Activated T-helper 1 cell treated with anti-CD3 and anti-CD28 coated beads, Interleukin-12 subunit alpha, Interleukin-12 subunit beta, Interleukin-2, Interleukin-4 antibody, amounts not matched to agents 30 ng/mL and 10 ng/mL and 1 ng/mL, durations not matched to agents 14 hours and 24 hours and 36 hours (primary cell): ENCODE results near the gene DNAJB1. TPM values are rescaled to one million over a fixed set of nuclear protein-coding genes. Genes with fewer than 3 reads are reported as not detected.
"Not testable (repeated sequence)": the region's sequence is repeated elsewhere in the genome, so short reads cannot be mapped to it uniquely, and the experiment has no call there.

Source experiments
- DNase-seq: peaks from one replicate; pipeline ENCODE4 v3.0.0; 2021; ENCODE audit warnings: low spot score
- H3K27ac Mint-ChIP-seq: one replicate; pipeline ENCODE4 v1.8.0; 2021; ENCODE audit warnings: mild to moderate bottlenecking, mixed read lengths
- H3K27me3 Mint-ChIP-seq: one replicate; pipeline ENCODE4 v1.8.0; 2022; ENCODE audit warnings: mild to moderate bottlenecking, moderate library complexity, mixed read lengths; ENCODE audit not compliant: insufficient read depth
- H3K36me3 Mint-ChIP-seq: one replicate; pipeline ENCODE4 v1.8.0; 2021; ENCODE audit warnings: low read depth, mixed read lengths
- H3K4me1 Mint-ChIP-seq: one replicate; pipeline ENCODE4 v1.8.0; 2021; ENCODE audit warnings: low read depth, mixed read lengths
- H3K4me3 Mint-ChIP-seq: one replicate; pipeline ENCODE4 v1.8.0; 2021; ENCODE audit warnings: mild to moderate bottlenecking, moderate library complexity, mixed read lengths
- H3K9me3 Mint-ChIP-seq: one replicate; pipeline ENCODE4 v1.8.0; 2021; ENCODE audit warnings: mixed read lengths
- intact Hi-C: fragments of 100-400 bp; cut with micrococcal nuclease; formaldehyde crosslinking; loops from one replicate; pipeline ENCODE4 v1.15.1; 2024
- total RNA-seq: library from RNA; stranded (reverse); gene quantifications from 2 replicates; pipeline ENCODE4 v1.2.3, GENCODE V29; 2022

Gene DNAJB1
- total RNA-seq, 1 donor from 2014 or later = 104 TPM

- Mint-ChIP-seq H3K27me3 (no peaks in the 10 kb centered on the region), H3K36me3 (peaks cover 6% of the 10 kb centered on the region), H3K27ac (no peak overlapping the region), H3K9me3 (no peaks in the 10 kb centered on the region), H3K4me3 (no peak overlapping the region), H3K4me1 (peaks cover 5% of the 10 kb centered on the region)
- DNase-seq = no peak
- intact Hi-C loops = no loop called here
These were observed 26.9 kb upstream of the DNAJB1 start for GRCh38 chr19:14544977-14545715.

GRCh38 chr19:14544047-14544446 lies 25.9 kb upstream of the DNAJB1 start:
- no peak for DNase-seq
- H3K27ac Mint-ChIP-seq = no peak overlapping the region
- H3K9me3 Mint-ChIP-seq = no peaks in the 10 kb centered on the region
- intact Hi-C loops = no loop called here
- H3K4me3 Mint-ChIP-seq = no peak overlapping the region
- H3K27me3 Mint-ChIP-seq = no peaks in the 10 kb centered on the region
- no peaks in the 10 kb centered on the region for H3K4me1 Mint-ChIP-seq
- peaks cover 3% of the 10 kb centered on the region for H3K36me3 Mint-ChIP-seq

GRCh38 chr19:14542711-14543328 lies 24.6 kb upstream of the DNAJB1 start:
- H3K9me3 Mint-ChIP-seq = no peaks in the 10 kb centered on the region
- no peak overlapping the region for H3K27ac Mint-ChIP-seq
- intact Hi-C loops = no loop called here
- H3K4me1 Mint-ChIP-seq = no peaks in the 10 kb centered on the region
- no peak for DNase-seq
- no peaks in the 10 kb centered on the region for H3K27me3 Mint-ChIP-seq
- H3K4me3 Mint-ChIP-seq = no peak overlapping the region
- no peaks in the 10 kb centered on the region for H3K36me3 Mint-ChIP-seq

GRCh38 chr19:14541979-14542378 lies 23.8 kb upstream of the DNAJB1 start:
- not testable (repeated sequence) for H3K9me3 Mint-ChIP-seq, H3K27ac Mint-ChIP-seq, H3K27me3 Mint-ChIP-seq

GRCh38 chr19:14540741-14541525 lies 22.7 kb upstream of the DNAJB1 start:
- intact Hi-C loops = no loop called here
- Mint-ChIP-seq H3K27ac (no peak overlapping the region), H3K4me3 (no peak overlapping the region), H3K9me3 (no peaks in the 10 kb centered on the region), H3K36me3 (no peaks in the 10 kb centered on the region), H3K4me1 (no peaks in the 10 kb centered on the region), H3K27me3 (no peaks in the 10 kb centered on the region)
- DNase-seq = no peak

More at GRCh38 chr19:14541979-14542378, 23.8 kb upstream of the DNAJB1 start:
- DNase-seq, H3K4me3 Mint-ChIP-seq, H3K36me3 Mint-ChIP-seq, H3K4me1 Mint-ChIP-seq, intact Hi-C loops: not testable (repeated sequence)

- Mint-ChIP-seq H3K9me3 (no peaks in the 10 kb centered on the region), H3K4me3 (no peak overlapping the region), H3K36me3 (peaks cover 4% of the 10 kb centered on the region), H3K27me3 (no peaks in the 10 kb centered on the region), H3K27ac (no peak overlapping the region), H3K4me1 (no peaks in the 10 kb centered on the region)
- intact Hi-C loops = no loop called here
- DNase-seq = no peak
These were observed 18.9 kb upstream of the DNAJB1 start for GRCh38 chr19:14536926-14537692.

- Mint-ChIP-seq H3K4me1 (peaks cover 13% of the 10 kb centered on the region), H3K9me3 (no peaks in the 10 kb centered on the region), H3K36me3 (peaks cover 6% of the 10 kb centered on the region), H3K27me3 (no peaks in the 10 kb centered on the region), H3K27ac (no peak overlapping the region), H3K4me3 (no peak overlapping the region)
- no peak for DNase-seq
- intact Hi-C loops = no loop called here
These were observed 15.3 kb upstream of the DNAJB1 start for GRCh38 chr19:14533450-14533849.

GRCh38 chr19:14530506-14530905 lies 12.3 kb upstream of the DNAJB1 start:
- Mint-ChIP-seq H3K4me1 (peaks cover 13% of the 10 kb centered on the region), H3K36me3 (peaks cover 8% of the 10 kb centered on the region), H3K9me3 (no peaks in the 10 kb centered on the region), H3K27ac (no peak overlapping the region), H3K27me3 (no peaks in the 10 kb centered on the region), H3K4me3 (peak overlapping the region; percentile 49)
- no peak for DNase-seq
- intact Hi-C loops = no loop called here

GRCh38 chr19:14530005-14530348 lies 11.8 kb upstream of the DNAJB1 start:
- Mint-ChIP-seq H3K9me3 (no peaks in the 10 kb centered on the region), H3K4me1 (peaks cover 13% of the 10 kb centered on the region), H3K27me3 (no peaks in the 10 kb centered on the region), H3K4me3 (peak overlapping the region; percentile 96), H3K36me3 (peaks cover 8% of the 10 kb centered on the region), H3K27ac (peak overlapping the region; percentile 97)
- DNase-seq = no peak
- intact Hi-C loops = no loop called here

GRCh38 chr19:14529254-14530004 lies 11.2 kb upstream of the DNAJB1 start, which contains the start of gene TECR:
Gene TECR, plus strand, starts transcription at chr19:14529594. Its CDS starts 103 bp downstream, at chr19:14529697.
- no peaks in the 10 kb centered on the region for H3K27me3 Mint-ChIP-seq
- intact Hi-C loops = loop anchor here (1.0 to 10.0 kb wide), 4 partner anchors 11 to 1375 kb away; partner anchors contain the start of genes DNAJB1, IER2 and STX10
- DNase-seq = peak; percentile 100
- peak within 1 kb of the TSS; percentile 97 for H3K27ac Mint-ChIP-seq
- H3K4me1 Mint-ChIP-seq = peaks cover 13% of the 10 kb centered on the region
- peaks cover 8% of the 10 kb centered on the region for H3K36me3 Mint-ChIP-seq
- H3K9me3 Mint-ChIP-seq = no peaks in the 10 kb centered on the region
- peak within 1 kb of the TSS; percentile 96 for H3K4me3 Mint-ChIP-seq

- H3K4me1 Mint-ChIP-seq = peaks cover 13% of the 10 kb centered on the region
- no peaks in the 10 kb centered on the region for H3K27me3 Mint-ChIP-seq
- peak overlapping the region; percentile 96 for H3K4me3 Mint-ChIP-seq
- H3K27ac Mint-ChIP-seq = peak overlapping the region; percentile 97
- H3K36me3 Mint-ChIP-seq = peaks cover 8% of the 10 kb centered on the region
- no peak for DNase-seq
- intact Hi-C loops = loop anchor here (1.0 to 10.0 kb wide), 4 partner anchors 10 to 1374 kb away; partner anchors contain the start of genes DNAJB1, IER2 and STX10
- no peaks in the 10 kb centered on the region for H3K9me3 Mint-ChIP-seq
These were observed 10.4 kb upstream of the DNAJB1 start for GRCh38 chr19:14528419-14529253.
